ENCODE measurements around the gene C1orf226. TPM values are rescaled to one million over a fixed set of nuclear protein-coding genes. Genes with fewer than 3 reads are reported as not detected.

The C1orf226 gene
- total and polyA plus RNA-seq, 2 of the 4 experiments (the other 2 are of a cell fraction) = under 0.01 to 0.10 TPM

DNA sequence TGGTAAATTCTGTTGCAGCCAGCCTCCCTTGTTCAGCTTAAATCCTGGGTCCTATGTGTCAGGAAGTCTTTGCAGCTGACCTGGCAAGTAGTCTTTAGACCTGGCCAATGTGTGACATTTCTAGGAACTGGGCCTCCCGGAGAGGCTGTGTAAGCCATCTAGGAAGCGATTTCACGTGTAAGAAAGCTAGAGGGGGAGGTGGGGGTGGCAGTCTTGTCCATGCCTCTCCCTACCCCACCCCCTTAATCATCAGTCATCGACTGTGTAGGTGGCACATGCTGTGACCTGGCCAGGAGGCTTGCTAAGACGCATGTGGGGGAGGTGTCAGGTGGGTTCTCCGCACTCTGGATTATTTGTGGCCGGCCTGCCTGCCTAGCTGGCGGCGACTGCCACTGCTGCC lies 8.4 kb downstream of the C1orf226 start:
- no TSS peak for BruUV-seq (replicated peaks)
- Histone ChIP-seq H2BK5ac (ENCODE audit: low read depth, low read length, poor library complexity, severe bottlenecking) (no peak overlapping the region), H4K91ac (ENCODE audit: insufficient read depth, low read depth, low read length) (no peak overlapping the region), H3K9ac (ENCODE audit: low read depth, low read length) (no peak overlapping the region), H4K5ac (ENCODE audit: low read depth, low read length) (no peak overlapping the region), H3K36me3 (ENCODE audit: control insufficient read depth, insufficient read depth, low read length) (no peaks in the 10 kb centered on the region), H2BK15ac (ENCODE audit: low read depth, low read length) (no peak overlapping the region), H3K27me3 (ENCODE audit: control insufficient read depth, insufficient read depth, low read length) (peaks cover 26% of the 10 kb centered on the region), H3K4ac (ENCODE audit: low read depth, low read length) (no peak overlapping the region), H4K8ac (ENCODE audit: low read depth in 2 of 2, low read length in 2 of 2) (no peak overlapping the region), H4K20me1 (ENCODE audit: insufficient read depth, low read length) (no peaks in the 10 kb centered on the region), H3K4me2 (ENCODE audit: low read depth, low read length) (no peak overlapping the region), H3K27ac (ENCODE audit: insufficient read depth, low read length) (no peak overlapping the region), H2BK20ac (ENCODE audit: low read depth, low read length) (no peak overlapping the region), H3K79me1 (ENCODE audit: low read depth in 1 of 2, low read length in 2 of 2) (no peaks in the 10 kb centered on the region), H3K4me1 (ENCODE audit: control insufficient read depth, insufficient read depth, low read length) (no peaks in the 10 kb centered on the region), H2AK5ac (ENCODE audit: low read depth, low read length) (no peak overlapping the region), H3K56ac (ENCODE audit: extremely low read depth, insufficient read depth, low read length) (no peak overlapping the region), H2AK9ac (replicated peaks; ENCODE audit: low read depth, low read length, poor library complexity) (no peak overlapping the region), H2BK120ac (ENCODE audit: low read depth, low read length) (no peak overlapping the region), H3K9me3 (ENCODE audit: control insufficient read depth, insufficient read depth, low read length) (no peaks in the 10 kb centered on the region), H3K18ac (ENCODE audit: low read depth, low read length) (no peak overlapping the region), H3K23ac (ENCODE audit: low read depth, low read length) (no peak overlapping the region), H3K9me1 (ENCODE audit: insufficient read depth, low read length) (no peaks in the 10 kb centered on the region), H3K14ac (replicated peaks; ENCODE audit: low read depth, low read length) (no peak overlapping the region), H3K4me3 (ENCODE audit: insufficient read depth, low read depth, low read length) (no peak overlapping the region), H2AFZ (replicated peaks; ENCODE audit: low read length, poor library complexity) (no peak overlapping the region)
- in situ Hi-C loops (cut with MboI; ENCODE audit: low sequenced_read_pairs) = loop anchor here (5.0 to 25.0 kb wide), 2 partner anchors 333 to 603 kb away; no protein-coding TSS in a partner anchor
- WGBS, 2 experiments (ENCODE audit: extremely low coverage in 2 of 2, insufficient read length in 1 of 2) = 87% methylated on average over 4 of the region's 9 CpGs; no CpG with 5 or more reads in 1 of the 2 experiments
- CTCF ChIA-PET = interaction anchor here (3.9 kb wide), 1 partner anchor 334 kb away, joined by 18 read pairs; no protein-coding TSS in a partner anchor
- ATAC-seq (ENCODE audit: low read depth) (no peak), DNase-seq (no peak)
- intact Hi-C loops (cut with micrococcal nuclease) = loop anchor here (5.0 to 10.0 kb wide), 2 partner anchors 113 to 595 kb away; no protein-coding TSS in a partner anchor
- POLR2A ChIA-PET (ENCODE audit: unreplicated experiment) = no interaction called here
- dilution Hi-C loops (cut with HindIII; ENCODE audit: low sequenced_read_pairs, unreplicated experiment) = no loop called here
- TF ChIP-seq CEBPB (IDR thresholded peaks at IDR 0.05; ENCODE audit: low read depth, low read length) = no peak
- no peak for TF ChIP-seq NFE2L2 (IDR thresholded peaks at IDR 0.05; ENCODE audit: low read depth, low read length)
- no peak for TF ChIP-seq MAFK (IDR thresholded peaks at IDR 0.05; ENCODE audit: low read depth, low read length)
- TF ChIP-seq MAZ (IDR thresholded peaks at IDR 0.05; ENCODE audit: borderline replicate concordance, low read depth, low read length) = no peak
- no peak for TF ChIP-seq RCOR1 (IDR thresholded peaks at IDR 0.05; ENCODE audit: insufficient replicate concordance, low read length)
- TF ChIP-seq, protein P1, sequence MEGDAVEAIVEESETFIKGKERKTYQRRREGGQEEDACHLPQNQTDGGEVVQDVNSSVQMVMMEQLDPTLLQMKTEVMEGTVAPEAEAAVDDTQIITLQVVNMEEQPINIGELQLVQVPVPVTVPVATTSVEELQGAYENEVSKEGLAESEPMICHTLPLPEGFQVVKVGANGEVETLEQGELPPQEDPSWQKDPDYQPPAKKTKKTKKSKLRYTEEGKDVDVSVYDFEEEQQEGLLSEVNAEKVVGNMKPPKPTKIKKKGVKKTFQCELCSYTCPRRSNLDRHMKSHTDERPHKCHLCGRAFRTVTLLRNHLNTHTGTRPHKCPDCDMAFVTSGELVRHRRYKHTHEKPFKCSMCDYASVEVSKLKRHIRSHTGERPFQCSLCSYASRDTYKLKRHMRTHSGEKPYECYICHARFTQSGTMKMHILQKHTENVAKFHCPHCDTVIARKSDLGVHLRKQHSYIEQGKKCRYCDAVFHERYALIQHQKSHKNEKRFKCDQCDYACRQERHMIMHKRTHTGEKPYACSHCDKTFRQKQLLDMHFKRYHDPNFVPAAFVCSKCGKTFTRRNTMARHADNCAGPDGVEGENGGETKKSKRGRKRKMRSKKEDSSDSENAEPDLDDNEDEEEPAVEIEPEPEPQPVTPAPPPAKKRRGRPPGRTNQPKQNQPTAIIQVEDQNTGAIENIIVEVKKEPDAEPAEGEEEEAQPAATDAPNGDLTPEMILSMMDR (conservative IDR thresholded peaks at IDR 0.05; ENCODE audit: low read depth, low read length) = no peak
- TF ChIP-seq POLR2A (IDR thresholded peaks at IDR 0.05; ENCODE audit: low read depth, low read length) = no peak
- TF ChIP-seq RAD21 (IDR thresholded peaks at IDR 0.05; ENCODE audit: low read length) = no peak
- TF ChIP-seq CHD1 (IDR thresholded peaks at IDR 0.05; ENCODE audit: low read depth, low read length) = no peak
- TF ChIP-seq MXI1 (IDR thresholded peaks at IDR 0.05; ENCODE audit: borderline replicate concordance, low read depth, low read length) = no peak
- no peak for TF ChIP-seq BHLHE40 (IDR thresholded peaks at IDR 0.05; ENCODE audit: low read depth, low read length)
- TF ChIP-seq ELK1 (IDR thresholded peaks at IDR 0.05; ENCODE audit: borderline replicate concordance, low read depth, low read length) = no peak
- no peak for TF ChIP-seq FOS (IDR thresholded peaks at IDR 0.05; ENCODE audit: low read depth, low read length)
- no peak for TF ChIP-seq RFX5 (IDR thresholded peaks at IDR 0.05; ENCODE audit: low read depth, low read length)
- no peak for TF ChIP-seq SMC3 (IDR thresholded peaks at IDR 0.05; ENCODE audit: low read depth, low read length)

Data from IMR-90 (cell line).